MM.1S (cell line): ENCODE measurements around the gene PRSS36.

ENCODE experiments used
- DNase-seq: peaks from one replicate; pipeline ENCODE4 v3.0.0-alpha.2; 2015
- H2AFZ ChIP-seq: fragments of 300-600 bp; sonication (generic); 2 replicates; pipeline ENCODE4 v1.6.0; 2016; ENCODE audit warnings: antibody characterized with exemption, low read length
- H3F3A ChIP-seq: fragments of 300-600 bp; sonication (generic); 2 replicates; pipeline ENCODE4 v1.6.1; 2016; ENCODE audit warnings: mild to moderate bottlenecking, antibody characterized with exemption, low read length, moderate library complexity, mixed read lengths; ENCODE audit not compliant: insufficient read depth
- H3K27ac ChIP-seq: fragments of 300-600 bp; sonication (generic); 2 replicates; pipeline ENCODE4 v1.5.1; 2016; ENCODE audit warnings: mild to moderate bottlenecking, low read length
- H3K27me3 ChIP-seq: fragments of 300-600 bp; sonication (generic); replicated peaks from 2 replicates; pipeline ENCODE4 v1.6.0; 2016; ENCODE audit warnings: low read length; ENCODE audit not compliant: insufficient read depth
- H3K36me3 ChIP-seq: fragments of 300-600 bp; sonication (generic); replicated peaks from 2 replicates; pipeline ENCODE4 v1.6.1; 2016; ENCODE audit warnings: mild to moderate bottlenecking, low read length, mixed read lengths; ENCODE audit not compliant: insufficient read depth
- H3K4me1 ChIP-seq: fragments of 300-600 bp; sonication (generic); 2 replicates; pipeline ENCODE4 v1.6.1; 2016; ENCODE audit warnings: low read length, mixed read lengths
- H3K4me2 ChIP-seq: fragments of 300-600 bp; sonication (generic); 2 replicates; pipeline ENCODE4 v1.6.0; 2016; ENCODE audit warnings: low read depth, low read length
- H3K4me3 ChIP-seq: fragments of 300-600 bp; sonication (generic); 2 replicates; pipeline ENCODE4 v1.5.1; 2016; ENCODE audit warnings: low read length, mixed read lengths
- H3K79me2 ChIP-seq: fragments of 300-600 bp; sonication (generic); 2 replicates; pipeline ENCODE4 v1.6.1; 2016; ENCODE audit warnings: mixed run types, low read length, mixed read lengths
- H3K9ac ChIP-seq: fragments of 300-600 bp; sonication (generic); 2 replicates; pipeline ENCODE4 v1.6.1; 2016; ENCODE audit warnings: low read length, mixed read lengths
- H3K9me2 ChIP-seq: fragments of 300-600 bp; sonication (generic); replicated peaks from 2 replicates; pipeline ENCODE4 v1.6.1; 2016; ENCODE audit warnings: mild to moderate bottlenecking, low read length, mixed read lengths; ENCODE audit not compliant: insufficient read depth
- H3K9me3 ChIP-seq: fragments of 300-600 bp; sonication (generic); replicated peaks from 2 replicates; pipeline ENCODE4 v1.6.1; 2016; ENCODE audit warnings: mild to moderate bottlenecking, low read length, mixed read lengths; ENCODE audit not compliant: insufficient read depth
- H4K20me1 ChIP-seq: fragments of 300-600 bp; sonication (generic); 2 replicates; pipeline ENCODE4 v1.6.1; 2016; ENCODE audit warnings: mild to moderate bottlenecking, low read length, moderate library complexity, mixed read lengths; ENCODE audit not compliant: insufficient read depth
- CTCF ChIP-seq: fragments of 300-600 bp; sonication (generic); IDR thresholded peaks from 2 replicates; pipeline ENCODE4 v1.5.1; 2016; ENCODE audit warnings: antibody characterized with exemption, low read length, mixed read lengths
- EZH2 ChIP-seq: fragments of 300-600 bp; sonication (generic); optimal IDR thresholded peaks from 2 replicates; pipeline ENCODE3; 2017; ENCODE audit warnings: low read depth, mild to moderate bottlenecking, antibody characterized with exemption, low read length, mixed read lengths
- EZH2phosphoT487 ChIP-seq: fragments of 300-600 bp; sonication (generic); IDR thresholded peaks from 2 replicates; pipeline ENCODE4 v1.6.1; 2018; ENCODE audit warnings: antibody characterized with exemption, low read length

PRSS36 gene

GRCh38 chr16:31190061-31190460, 40.2 kb upstream of the PRSS36 start:
- Histone ChIP-seq H3K27ac (no peak overlapping the region), H3K27me3 (no peaks in the 10 kb centered on the region), H3K79me2 (peaks cover 56% of the 10 kb centered on the region), H3K36me3 (peaks cover 49% of the 10 kb centered on the region), H3K9me2 (no peaks in the 10 kb centered on the region), H3K4me3 (no peak overlapping the region), H2AFZ (no peak overlapping the region), H3K9ac (no peak overlapping the region), H3K4me1 (no peaks in the 10 kb centered on the region; the same call in 1 of the 2 replicates), H3K9me3 (no peaks in the 10 kb centered on the region), H4K20me1 (peaks cover 8% of the 10 kb centered on the region), H3K4me2 (no peak overlapping the region), H3F3A (peaks cover 7% of the 10 kb centered on the region)
- no peak for TF ChIP-seq EZH2
- no peak for TF ChIP-seq CTCF
- TF ChIP-seq EZH2phosphoT487, result no peak
- DNase-seq, result no peak

- peaks cover 62% of the 10 kb centered on the region for H3K79me2 ChIP-seq
- H3K27ac ChIP-seq, result no peak overlapping the region
Observed at GRCh38 chr16:31189412-31189778, 39.5 kb upstream of the PRSS36 start.

GRCh38 chr16:31188450-31189411, 38.9 kb upstream of the PRSS36 start:
- H3F3A ChIP-seq, result peaks cover 7% of the 10 kb centered on the region; the same call in 1 of the 2 replicates
- no peak for DNase-seq
- H3K79me2 ChIP-seq, result peaks cover 68% of the 10 kb centered on the region

More at GRCh38 chr16:31189412-31189778, 39.5 kb upstream of the PRSS36 start:
- Histone ChIP-seq H3K36me3 (peaks cover 55% of the 10 kb centered on the region), H4K20me1 (peaks cover 8% of the 10 kb centered on the region), H3K4me2 (no peak overlapping the region), H3K4me3 (no peak overlapping the region), H3K27me3 (no peaks in the 10 kb centered on the region), H3K9me2 (no peaks in the 10 kb centered on the region), H3K9me3 (no peaks in the 10 kb centered on the region), H3F3A (peaks cover 7% of the 10 kb centered on the region), H2AFZ (no peak overlapping the region), H3K9ac (no peak overlapping the region), H3K4me1 (no peaks in the 10 kb centered on the region; the same call in 1 of the 2 replicates)
- TF ChIP-seq EZH2phosphoT487 (no peak), CTCF (no peak)
- DNase-seq, result no peak

More at GRCh38 chr16:31188450-31189411, 38.9 kb upstream of the PRSS36 start:
- Histone ChIP-seq H3K4me1 (no peaks in the 10 kb centered on the region; the same call in 1 of the 2 replicates), H4K20me1 (peaks cover 11% of the 10 kb centered on the region), H3K9me2 (no peaks in the 10 kb centered on the region), H3K9ac (no peak overlapping the region), H3K4me3 (no peak overlapping the region), H3K27ac (no peak overlapping the region), H3K4me2 (no peak overlapping the region), H3K27me3 (no peaks in the 10 kb centered on the region), H3K9me3 (no peaks in the 10 kb centered on the region), H2AFZ (no peak overlapping the region), H3K36me3 (peaks cover 55% of the 10 kb centered on the region)
- TF ChIP-seq EZH2 (no peak), CTCF (no peak), EZH2phosphoT487 (no peak)
